Erythroblast (primary cell): ENCODE results near the gene MRPL50.

Source experiments
- GATA1 ChIP-seq: IDR thresholded peaks from 2 replicates; pipeline ENCODE4 v1.6.1; 2011; ENCODE audit warnings: low read depth, mild to moderate bottlenecking, control low read depth, low read length, moderate library complexity
- POLR2A ChIP-seq: IDR thresholded peaks from 2 replicates; pipeline ENCODE4 v1.6.1; 2011; ENCODE audit warnings: mild to moderate bottlenecking, low read length

GRCh38 chr9:101403516-101404285 lies 5.3 kb upstream of the MRPL50 start:
- TF ChIP-seq POLR2A (no peak), GATA1 (no peak)
